ENCODE results near the gene NEDD4L. TPM values are rescaled to one million over a fixed set of nuclear protein-coding genes. Genes with fewer than 3 reads are reported as not detected.

NEDD4L gene
- polyA plus RNA-seq, 1 of the 3 experiments (the other 2 are of a cell fraction), result 13.2 TPM

- Histone ChIP-seq H3K9me3 (no peaks in the 10 kb centered on the region), H3K4me3 (ENCODE audit: low read depth in 2 of 2, low read length in 1 of 2) (peak overlapping the region in 1 of 2 experiments; percentile 14; a peak in 1 of 4 replicates), H3K9me2 (no peaks in the 10 kb centered on the region), H3K4me2 (no peak overlapping the region; the same call in 1 of the 2 replicates), H3K27me3 (ENCODE audit: insufficient read depth) (no peaks in the 10 kb centered on the region), H3K36me3 (replicated peaks in 1 of 2; ENCODE audit: control insufficient read depth in 1 of 2, insufficient read depth in 2 of 2, low read length in 1 of 2) (no peaks in the 10 kb centered on the region), H3K27ac (ENCODE audit: low read depth in 2 of 2, low read length in 1 of 2) (no peak overlapping the region), H3K9ac (no peak overlapping the region), H2AFZ (ENCODE audit: low read depth) (no peak overlapping the region), H3K4me1 (ENCODE audit: control insufficient read depth in 1 of 2, insufficient read depth in 2 of 2, low read depth in 1 of 2, low read length in 1 of 2) (peaks cover 0 to 7% of the 10 kb centered on the region in 2 experiments; a peak in 1 of 4 replicates), H3K79me2 (ENCODE audit: insufficient read depth) (no peaks in the 10 kb centered on the region), H4K20me1 (ENCODE audit: insufficient read depth) (no peaks in the 10 kb centered on the region), H3F3A (replicated peaks; ENCODE audit: insufficient read depth) (peaks cover 4% of the 10 kb centered on the region)
- WGBS (ENCODE audit: low lambda C conversion rate), result 26% methylated on average over 6 of the region's 6 CpGs
- peak; percentile 78 for DNase-seq
- POLR2A ChIA-PET, result no interaction called here
- CTCF ChIA-PET, result interaction anchor here (0.6 to 1.2 kb wide), 19 partner anchors 9 to 440 kb away, joined by 3 to 6 read pairs (median 4); no protein-coding TSS in a partner anchor
- TF ChIP-seq GATA2 (CRISPR knock-in tag; IDR thresholded peaks at IDR 0.05) (no peak), CTCF (IDR thresholded peaks at IDR 0.05) (peak; percentile 72), NFIC (IDR thresholded peaks at IDR 0.05; ENCODE audit: borderline replicate concordance) (peak; percentile 23; the same call in 1 of the 2 replicates), JUND (IDR thresholded peaks at IDR 0.05) (no peak), SMC3 (IDR thresholded peaks at IDR 0.05; ENCODE audit: low read depth, low read length) (peak; percentile 74), PBX3 (IDR thresholded peaks at IDR 0.05) (peak; percentile 56), RAD21 (IDR thresholded peaks at IDR 0.05; ENCODE audit: low read length) (peak; percentile 84)
Measured at GRCh38 chr18:58321986-58322385, 278.0 kb downstream of the NEDD4L start.

- Histone ChIP-seq H3K4me3 (ENCODE audit: low read depth in 2 of 2, low read length in 1 of 2) (no peak overlapping the region), H3K9ac (no peak overlapping the region), H3K9me2 (no peaks in the 10 kb centered on the region), H3K4me2 (no peak overlapping the region), H3K36me3 (replicated peaks in 1 of 2; ENCODE audit: control insufficient read depth in 1 of 2, insufficient read depth in 2 of 2, low read length in 1 of 2) (no peaks in the 10 kb centered on the region), H3K9me3 (no peaks in the 10 kb centered on the region), H3F3A (replicated peaks; ENCODE audit: insufficient read depth) (peaks cover 4% of the 10 kb centered on the region), H3K27me3 (ENCODE audit: insufficient read depth) (no peaks in the 10 kb centered on the region), H4K20me1 (ENCODE audit: insufficient read depth) (no peaks in the 10 kb centered on the region), H3K27ac (ENCODE audit: low read depth in 2 of 2, low read length in 1 of 2) (no peak overlapping the region), H3K4me1 (ENCODE audit: control insufficient read depth in 1 of 2, insufficient read depth in 2 of 2, low read depth in 1 of 2, low read length in 1 of 2) (peaks cover 0 to 7% of the 10 kb centered on the region in 2 experiments; a peak in 1 of 4 replicates), H2AFZ (ENCODE audit: low read depth) (no peak overlapping the region), H3K79me2 (ENCODE audit: insufficient read depth) (no peaks in the 10 kb centered on the region)
- WGBS (ENCODE audit: low lambda C conversion rate), result 100% methylated on average over 1 of the region's 5 CpGs
- CTCF ChIA-PET, result interaction anchor here (0.8 to 1.2 kb wide), 9 partner anchors 14 to 441 kb away, joined by 3 to 6 read pairs (median 4); no protein-coding TSS in a partner anchor
- TF ChIP-seq REST (IDR thresholded peaks at IDR 0.05; ENCODE audit: low read depth, low read length) (no peak), ELF1 (IDR thresholded peaks at IDR 0.05) (no peak), ZBTB33 (IDR thresholded peaks at IDR 0.05; ENCODE audit: borderline replicate concordance, low read depth) (no peak), NFIC (IDR thresholded peaks at IDR 0.05; ENCODE audit: borderline replicate concordance) (no peak), TAF1 (IDR thresholded peaks at IDR 0.05; ENCODE audit: borderline replicate concordance, low read depth, low read length) (no peak), EZH2phosphoT487 (IDR thresholded peaks at IDR 0.05; ENCODE audit: borderline replicate concordance, low read depth) (no peak), EP300 (IDR thresholded peaks at IDR 0.05; ENCODE audit: borderline replicate concordance in 1 of 2, low read depth in 1 of 2, low read length in 1 of 2) (no peak), SMC3 (IDR thresholded peaks at IDR 0.05; ENCODE audit: low read depth, low read length) (no peak), MXI1 (IDR thresholded peaks at IDR 0.05; ENCODE audit: low read depth, low read length) (no peak), FOXJ3 (CRISPR knock-in tag; IDR thresholded peaks at IDR 0.05) (no peak), JUND (IDR thresholded peaks at IDR 0.05) (no peak), TCF12 (IDR thresholded peaks at IDR 0.05) (no peak)
- POLR2A ChIA-PET, result no interaction called here
- DNase-seq, result no peak
Measured at GRCh38 chr18:58322464-58322863, 278.4 kb downstream of the NEDD4L start.

All from SK-N-SH (cell line).